ENCODE measurements around the gene MPC2. TPM values are rescaled to one million over a fixed set of nuclear protein-coding genes. Genes with fewer than 3 reads are reported as not detected.
"Not testable (repeated sequence)": the region's sequence is repeated elsewhere in the genome, so short reads cannot be mapped to it uniquely, and the experiment has no call there.

Gene MPC2
- total RNA-seq, 2 experiments from 2014 or later = 61.1 to 61.6 TPM

DNA sequence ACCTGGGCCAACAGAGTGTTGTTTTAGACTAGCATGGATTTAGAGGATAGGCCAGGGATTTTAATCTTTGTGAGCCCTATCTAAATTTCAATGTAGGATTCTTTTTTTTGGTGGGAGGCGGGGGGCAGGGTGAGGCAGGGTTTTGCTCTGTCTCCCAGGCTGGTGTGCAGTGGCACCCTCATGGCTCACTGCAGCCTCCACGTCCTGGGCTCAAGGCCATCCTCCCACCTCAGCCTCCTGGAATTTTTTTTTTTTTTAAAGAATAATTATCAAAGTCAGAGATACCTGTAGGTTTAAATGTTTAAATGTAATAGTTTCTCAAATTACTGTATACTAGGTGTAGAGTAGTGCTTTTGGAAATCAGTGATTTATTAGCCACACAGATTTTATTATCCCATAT is 3.4 kb upstream of the MPC2 start:
- no peak for DNase-seq
- no peaks in the 10 kb centered on the region for H3K9me3 Mint-ChIP-seq
- H3K4me3 Mint-ChIP-seq = no peak overlapping the region
- H3K27ac Mint-ChIP-seq = no peak overlapping the region
- H3K27me3 Mint-ChIP-seq = no peaks in the 10 kb centered on the region
- peaks cover 15% of the 10 kb centered on the region for H3K36me3 Mint-ChIP-seq
- H3K4me1 Mint-ChIP-seq = peaks cover 16% of the 10 kb centered on the region

DNA sequence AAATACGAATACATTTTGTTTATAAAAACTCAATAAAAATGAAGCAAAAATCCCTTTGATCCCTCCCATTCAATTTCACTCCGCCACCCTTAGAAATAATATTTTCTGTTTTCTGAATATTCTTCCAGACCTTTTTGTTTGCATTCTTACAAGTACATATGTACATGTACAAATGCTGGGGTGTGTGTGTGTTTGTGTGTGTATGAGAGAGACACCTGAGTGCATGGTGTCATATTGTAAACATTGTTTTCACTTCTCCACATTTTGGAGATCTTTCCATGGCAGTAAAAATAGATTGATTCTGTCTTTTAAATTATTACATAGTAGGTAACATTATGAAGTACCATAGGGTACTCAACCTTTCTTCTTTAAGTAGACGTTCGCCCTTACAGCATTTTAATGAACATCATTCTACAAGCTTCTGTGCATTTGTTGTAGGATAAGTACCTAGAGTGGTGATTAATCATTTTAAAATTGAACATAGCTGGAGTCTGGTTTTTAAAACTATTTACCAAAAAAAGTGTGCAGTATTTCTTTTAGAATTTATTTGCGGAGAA is 1.3 kb upstream of the MPC2 start:
- H3K27ac Mint-ChIP-seq = peak overlapping the region; percentile 38
- no peak for DNase-seq
- peaks cover 6% of the 10 kb centered on the region for H3K36me3 Mint-ChIP-seq
- H3K4me1 Mint-ChIP-seq = peaks cover 27% of the 10 kb centered on the region
- H3K27me3 Mint-ChIP-seq = no peaks in the 10 kb centered on the region
- H3K4me3 Mint-ChIP-seq = peak overlapping the region; percentile 96
- H3K9me3 Mint-ChIP-seq = no peaks in the 10 kb centered on the region

DNA sequence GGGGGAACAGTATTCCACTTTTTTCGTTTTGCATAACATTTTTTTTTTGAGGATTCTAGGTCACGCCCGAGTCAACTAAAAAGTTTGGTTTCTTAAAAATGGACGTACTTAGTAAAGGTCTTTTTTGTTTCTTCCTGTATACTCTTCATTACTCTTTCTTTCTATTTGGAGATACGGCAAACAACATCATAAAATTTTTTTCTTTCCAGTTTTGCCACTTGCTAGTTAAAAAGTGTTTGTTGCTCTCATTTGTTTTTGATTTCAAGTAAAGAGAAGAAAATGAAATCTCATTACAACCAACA is 788 bp upstream of the MPC2 start:
- peak overlapping the region; percentile 96 for H3K4me3 Mint-ChIP-seq
- peaks cover 29% of the 10 kb centered on the region for H3K4me1 Mint-ChIP-seq
- H3K27me3 Mint-ChIP-seq = no peaks in the 10 kb centered on the region
- no peaks in the 10 kb centered on the region for H3K9me3 Mint-ChIP-seq
- DNase-seq = no peak
- H3K36me3 Mint-ChIP-seq = peaks cover 8% of the 10 kb centered on the region
- peak overlapping the region; percentile 100 for H3K27ac Mint-ChIP-seq

DNA sequence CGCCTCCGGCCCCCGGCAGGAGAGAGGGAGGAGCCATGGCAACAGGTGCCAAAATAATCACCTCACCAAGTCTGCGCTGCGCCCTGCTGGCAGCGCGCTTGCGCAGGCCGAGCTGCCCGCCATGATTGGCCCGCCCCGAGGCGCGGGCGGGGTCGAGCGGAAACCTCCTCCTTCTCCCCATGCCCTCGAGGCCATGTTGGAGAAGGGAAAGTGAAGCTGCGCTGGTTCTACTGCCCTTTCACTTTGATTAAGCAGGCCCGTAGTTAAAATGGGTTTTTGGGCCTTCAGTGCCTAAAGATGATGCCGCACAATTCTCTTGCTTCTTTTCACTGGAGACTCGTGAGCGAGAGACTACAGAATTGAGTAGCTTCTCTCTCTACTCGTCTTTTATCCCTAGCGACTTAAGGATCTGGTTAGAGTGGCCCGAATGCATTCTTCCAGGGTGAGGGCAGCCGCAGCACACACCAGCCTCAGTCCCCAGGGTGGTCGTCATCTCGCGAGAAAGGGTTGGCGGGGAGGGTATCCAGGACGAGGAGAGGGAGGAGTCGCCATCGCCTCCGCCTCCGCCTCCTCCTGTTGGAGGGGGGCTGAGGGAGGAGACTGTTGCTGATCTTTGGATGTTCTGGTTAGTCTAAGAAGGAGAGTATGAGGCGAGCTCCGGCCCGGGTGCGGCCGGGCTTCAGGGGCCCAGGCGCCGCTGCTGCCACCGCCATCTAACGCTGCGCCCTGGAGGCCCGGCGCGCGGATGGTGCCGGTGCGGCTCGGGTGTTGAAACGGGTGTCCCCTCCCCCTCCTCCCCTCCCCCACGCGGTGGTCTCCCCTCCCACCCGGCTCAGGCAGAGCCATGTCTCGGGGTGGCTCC is 573 bp downstream of the MPC2 start, which contains the start of gene DCAF6:
Gene DCAF6 (plus strand): TSS at position 616 of the 862 bp plus-strand sequence. CDS start 229 bp downstream, at position 845.
- peak; percentile 97 for DNase-seq
- H3K9me3 Mint-ChIP-seq = no peaks in the 10 kb centered on the region
- no peaks in the 10 kb centered on the region for H3K27me3 Mint-ChIP-seq
- H3K4me1 Mint-ChIP-seq = peaks cover 25% of the 10 kb centered on the region
- H3K4me3 Mint-ChIP-seq = peak within 1 kb of the TSS; percentile 96
- H3K27ac Mint-ChIP-seq = peak within 1 kb of the TSS; percentile 100
- H3K36me3 Mint-ChIP-seq = peaks cover 6% of the 10 kb centered on the region

DNA sequence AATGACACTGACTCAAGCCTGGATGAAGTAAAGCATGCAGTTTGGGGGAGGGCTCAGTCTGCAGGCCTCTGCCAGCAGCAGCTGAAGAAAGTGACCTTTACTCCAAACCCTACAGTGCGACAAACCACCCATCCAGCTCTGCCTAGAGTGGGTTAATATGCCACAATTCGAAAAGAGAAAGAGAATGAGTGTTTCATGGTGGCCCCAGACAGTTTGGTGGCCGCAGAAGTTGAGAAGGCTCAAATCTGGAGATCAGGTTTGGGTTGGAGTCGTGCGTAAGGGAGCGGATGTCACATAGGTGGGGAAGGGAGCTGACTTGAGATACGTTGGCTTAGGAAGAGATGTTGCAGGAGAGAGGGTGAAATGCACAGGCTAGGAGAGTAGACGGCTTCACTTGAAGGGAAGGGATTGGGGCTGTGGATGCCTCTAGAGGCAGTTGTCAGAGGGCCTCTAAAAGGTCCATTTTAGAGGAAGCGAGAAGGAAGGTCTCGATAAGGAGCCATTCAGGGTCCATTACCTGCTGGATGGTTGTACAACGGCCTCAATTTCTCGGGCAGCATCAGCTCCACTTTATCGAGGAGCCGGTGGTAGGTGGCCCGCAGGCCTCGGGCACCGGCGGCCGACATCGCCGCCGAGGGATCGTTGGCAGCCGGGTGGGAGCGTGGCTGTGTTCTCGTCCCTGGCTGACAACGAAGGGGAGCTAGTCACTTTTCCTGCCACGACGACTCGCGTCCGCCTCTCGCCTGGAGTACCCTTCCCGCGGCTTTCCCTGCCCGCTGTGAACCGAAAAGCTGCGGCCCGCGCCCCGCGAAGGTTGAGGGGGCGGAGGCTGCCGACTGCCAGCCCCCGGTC is 1.4 kb downstream of the MPC2 start:
- no peaks in the 10 kb centered on the region for H3K9me3 Mint-ChIP-seq
- H3K4me1 Mint-ChIP-seq = peaks cover 22% of the 10 kb centered on the region
- H3K36me3 Mint-ChIP-seq = peaks cover 6% of the 10 kb centered on the region
- DNase-seq = peak; percentile 51
- peak overlapping the region; percentile 96 for H3K4me3 Mint-ChIP-seq
- peak overlapping the region; percentile 100 for H3K27ac Mint-ChIP-seq
- H3K27me3 Mint-ChIP-seq = no peaks in the 10 kb centered on the region

DNA sequence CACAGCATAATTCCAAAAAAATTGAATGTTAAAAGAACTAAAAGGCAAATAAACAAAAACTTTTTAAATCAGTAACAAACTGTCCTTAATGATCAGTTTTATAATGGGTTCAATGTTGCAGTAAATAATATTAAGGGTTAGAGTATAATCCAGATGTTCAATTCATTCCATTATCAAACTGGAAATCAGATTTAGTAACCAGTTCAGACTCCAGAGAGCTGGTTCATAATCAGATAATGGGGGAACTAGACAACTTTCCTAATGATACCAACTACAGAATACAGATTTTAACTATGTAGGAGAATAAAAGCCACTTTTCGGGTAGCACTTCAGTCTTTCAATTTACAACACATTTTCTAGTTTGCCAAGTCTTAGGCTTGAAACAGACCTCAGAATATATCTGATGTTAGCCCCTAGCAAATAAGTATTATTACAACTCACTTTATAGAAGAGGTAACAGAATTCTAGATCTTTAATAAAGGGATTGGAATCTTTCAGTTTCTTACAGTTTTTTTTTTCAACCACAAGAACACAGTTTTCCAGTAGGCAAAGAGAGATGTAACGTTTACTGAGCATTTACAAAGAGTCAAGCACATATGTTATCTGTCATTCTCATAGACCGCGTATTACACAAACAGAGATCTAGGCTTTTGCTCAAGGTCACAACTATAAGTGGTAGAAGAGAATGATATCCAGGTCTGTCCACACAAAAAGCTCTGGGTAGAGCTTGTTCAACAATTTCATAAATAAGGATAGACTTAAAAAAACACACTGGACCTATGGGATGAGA is 2.3 kb downstream of the MPC2 start:
- Mint-ChIP-seq H3K4me1 (peaks cover 24% of the 10 kb centered on the region), H3K27ac (peak overlapping the region; percentile 100), H3K36me3 (peaks cover 6% of the 10 kb centered on the region), H3K27me3 (no peaks in the 10 kb centered on the region), H3K9me3 (no peaks in the 10 kb centered on the region), H3K4me3 (peak overlapping the region; percentile 96)
- no peak for DNase-seq

DNA sequence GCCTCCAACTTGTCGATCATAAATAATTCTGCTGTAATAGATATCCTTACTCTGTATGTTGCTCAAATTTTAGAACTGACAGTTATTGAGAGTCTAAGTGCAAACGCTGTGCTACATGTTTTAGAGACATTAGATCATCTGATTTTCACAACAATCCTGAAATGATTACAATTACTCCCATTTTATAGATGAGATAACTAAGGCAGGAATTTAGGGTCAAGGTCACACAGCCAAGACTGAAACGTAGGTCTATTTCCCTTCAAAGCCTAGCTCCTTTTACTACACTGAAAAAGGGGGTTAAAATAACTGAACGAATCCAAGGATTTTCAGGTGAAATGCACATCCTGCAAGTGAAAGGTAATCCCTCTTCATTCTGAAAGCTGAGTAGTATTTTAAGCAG is 3.1 kb downstream of the MPC2 start:
- H3K27me3 Mint-ChIP-seq = no peaks in the 10 kb centered on the region
- peaks cover 24% of the 10 kb centered on the region for H3K4me1 Mint-ChIP-seq
- H3K27ac Mint-ChIP-seq = no peak overlapping the region
- peak overlapping the region; percentile 8 for H3K4me3 Mint-ChIP-seq
- peaks cover 6% of the 10 kb centered on the region for H3K36me3 Mint-ChIP-seq
- no peak for DNase-seq
- no peaks in the 10 kb centered on the region for H3K9me3 Mint-ChIP-seq

DNA sequence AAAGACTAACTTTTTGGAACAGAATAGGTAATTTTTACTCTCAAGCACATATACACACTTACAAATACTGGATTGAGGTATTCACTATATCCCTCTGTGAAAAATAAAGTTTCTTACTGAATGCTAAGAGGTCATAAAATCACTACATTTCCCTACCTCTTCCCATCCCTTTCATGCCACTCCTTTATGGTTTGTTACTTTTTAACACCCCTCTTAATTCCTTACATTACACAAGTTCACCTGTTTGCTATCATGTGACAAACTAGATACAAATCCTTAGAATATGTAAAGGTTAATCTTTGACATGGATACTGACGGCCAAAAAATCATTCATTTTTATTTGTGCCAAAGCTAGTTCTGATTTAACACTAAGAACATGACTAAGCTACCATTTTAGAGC is 7.1 kb downstream of the MPC2 start:
- no peak for DNase-seq
- peaks cover 20% of the 10 kb centered on the region for H3K4me1 Mint-ChIP-seq
- H3K27ac Mint-ChIP-seq = no peak overlapping the region
- no peak overlapping the region for H3K4me3 Mint-ChIP-seq
- peaks cover 5% of the 10 kb centered on the region for H3K36me3 Mint-ChIP-seq
- H3K9me3 Mint-ChIP-seq = no peaks in the 10 kb centered on the region
- no peaks in the 10 kb centered on the region for H3K27me3 Mint-ChIP-seq

DNA sequence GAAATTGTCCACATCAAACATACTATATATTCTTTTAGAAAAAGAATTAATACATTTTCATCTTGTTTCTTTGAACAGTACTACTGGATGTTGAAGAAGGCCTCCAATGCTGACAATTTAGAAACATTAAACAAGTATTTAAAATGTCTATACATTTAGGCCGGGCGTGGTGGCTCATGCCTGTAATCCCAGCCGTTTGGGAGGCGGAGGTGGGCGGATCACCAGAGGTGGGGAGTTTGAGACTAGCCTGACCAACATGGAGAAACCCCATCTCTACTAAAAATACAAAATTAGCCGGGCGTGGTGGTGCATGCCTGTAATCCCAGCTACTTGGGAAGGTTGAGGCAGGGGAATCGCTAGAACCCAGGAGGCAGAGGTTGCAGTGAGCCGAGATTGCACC is 8.0 kb downstream of the MPC2 start:
- H3K4me1 Mint-ChIP-seq = peaks cover 14% of the 10 kb centered on the region
- not testable (repeated sequence) for H3K27ac Mint-ChIP-seq, H3K27me3 Mint-ChIP-seq, H3K9me3 Mint-ChIP-seq, DNase-seq, H3K36me3 Mint-ChIP-seq, H3K4me3 Mint-ChIP-seq

DNA sequence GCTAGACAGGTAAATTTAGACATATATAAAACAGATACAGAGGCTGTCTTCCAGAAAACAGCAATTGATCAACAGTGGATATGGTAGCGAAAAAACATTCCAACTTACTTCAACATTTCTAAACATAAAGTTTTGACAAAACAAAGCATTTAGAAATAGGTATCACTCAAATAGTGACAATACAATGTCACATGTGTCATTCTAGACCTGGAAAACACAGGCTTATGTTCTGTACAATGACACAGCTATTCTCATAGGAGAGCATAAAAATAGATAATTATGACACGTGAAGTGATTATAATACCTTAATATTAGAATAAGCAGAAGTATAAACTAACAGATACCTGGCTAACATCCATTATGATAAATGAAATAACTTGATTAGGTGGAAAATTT is 8.4 kb downstream of the MPC2 start:
- no peaks in the 10 kb centered on the region for H3K27me3 Mint-ChIP-seq

DNA sequence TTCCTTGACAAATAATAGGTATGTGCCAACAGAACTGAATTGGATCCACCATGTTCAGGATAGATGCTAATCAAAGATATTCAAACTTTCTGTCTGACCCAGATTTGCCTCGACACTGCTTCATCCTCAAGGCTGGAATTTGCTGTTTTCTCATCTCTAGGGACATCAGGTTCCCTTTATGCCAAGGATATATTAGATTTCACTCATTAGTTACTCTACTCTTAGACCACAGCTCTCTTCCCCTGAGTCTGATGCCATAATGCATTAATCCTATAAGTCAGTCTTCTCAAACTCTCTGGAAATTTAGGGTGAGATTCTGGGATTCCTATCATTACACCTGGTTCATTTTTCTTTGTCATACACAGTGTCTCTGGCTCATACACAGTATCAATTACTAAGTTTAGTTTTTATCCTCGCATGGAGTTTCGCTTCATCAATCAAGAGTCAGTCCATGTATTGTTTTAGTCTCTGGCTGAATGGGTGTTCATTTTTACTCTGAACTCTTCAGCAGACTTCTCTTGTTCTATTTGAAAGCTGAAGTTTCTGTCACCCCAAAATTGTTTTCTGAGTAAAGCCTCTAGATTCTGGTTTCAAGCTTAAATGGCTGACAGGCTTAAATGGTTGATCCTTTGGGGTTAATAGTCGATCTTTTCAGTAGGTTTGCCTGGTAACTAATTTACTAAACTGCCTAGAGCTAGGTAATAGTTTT is 9.7 kb downstream of the MPC2 start:
- Mint-ChIP-seq H3K36me3 (peaks cover 6% of the 10 kb centered on the region), H3K27me3 (no peaks in the 10 kb centered on the region), H3K27ac (no peak overlapping the region), H3K4me1 (peaks cover 6% of the 10 kb centered on the region), H3K9me3 (no peaks in the 10 kb centered on the region), H3K4me3 (no peak overlapping the region)
- no peak for DNase-seq

More for the DNA sequence above, 8.4 kb downstream of the MPC2 start:
- no peak overlapping the region for H3K27ac Mint-ChIP-seq
- no peaks in the 10 kb centered on the region for H3K9me3 Mint-ChIP-seq
- DNase-seq = no peak
- peaks cover 2% of the 10 kb centered on the region for H3K36me3 Mint-ChIP-seq
- H3K4me3 Mint-ChIP-seq = no peak overlapping the region
- H3K4me1 Mint-ChIP-seq = peaks cover 10% of the 10 kb centered on the region

DNA sequence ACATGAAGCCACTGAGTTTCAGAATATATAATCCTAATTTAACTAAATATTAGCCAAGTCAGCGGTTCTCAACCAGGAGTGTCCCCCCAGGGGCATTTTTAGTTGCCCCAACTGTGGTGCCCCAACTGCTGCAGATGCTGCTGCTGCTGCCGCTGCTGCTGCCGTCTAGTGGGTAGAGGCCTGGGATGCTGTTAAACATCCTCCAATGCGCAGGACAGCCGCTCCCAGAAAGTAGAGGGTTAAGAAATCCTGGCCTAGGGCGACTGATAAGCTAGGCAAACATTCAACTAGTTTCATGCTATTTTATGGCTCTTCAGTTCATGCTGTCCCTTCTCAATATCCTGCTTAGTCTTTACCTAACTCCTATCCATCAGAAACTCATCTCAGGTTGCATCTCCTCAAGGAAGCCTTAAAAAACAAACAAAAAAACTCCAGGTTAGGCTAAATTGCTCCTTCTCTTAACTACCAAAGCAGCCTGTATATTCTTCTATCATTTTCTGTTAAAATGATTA is 10.3 kb downstream of the MPC2 start:
- H3K27me3 Mint-ChIP-seq = no peaks in the 10 kb centered on the region
- no peak overlapping the region for H3K27ac Mint-ChIP-seq
- peaks cover 10% of the 10 kb centered on the region for H3K4me1 Mint-ChIP-seq
- H3K9me3 Mint-ChIP-seq = no peaks in the 10 kb centered on the region
- no peak overlapping the region for H3K4me3 Mint-ChIP-seq
- DNase-seq = no peak
- peaks cover 6% of the 10 kb centered on the region for H3K36me3 Mint-ChIP-seq

DNA sequence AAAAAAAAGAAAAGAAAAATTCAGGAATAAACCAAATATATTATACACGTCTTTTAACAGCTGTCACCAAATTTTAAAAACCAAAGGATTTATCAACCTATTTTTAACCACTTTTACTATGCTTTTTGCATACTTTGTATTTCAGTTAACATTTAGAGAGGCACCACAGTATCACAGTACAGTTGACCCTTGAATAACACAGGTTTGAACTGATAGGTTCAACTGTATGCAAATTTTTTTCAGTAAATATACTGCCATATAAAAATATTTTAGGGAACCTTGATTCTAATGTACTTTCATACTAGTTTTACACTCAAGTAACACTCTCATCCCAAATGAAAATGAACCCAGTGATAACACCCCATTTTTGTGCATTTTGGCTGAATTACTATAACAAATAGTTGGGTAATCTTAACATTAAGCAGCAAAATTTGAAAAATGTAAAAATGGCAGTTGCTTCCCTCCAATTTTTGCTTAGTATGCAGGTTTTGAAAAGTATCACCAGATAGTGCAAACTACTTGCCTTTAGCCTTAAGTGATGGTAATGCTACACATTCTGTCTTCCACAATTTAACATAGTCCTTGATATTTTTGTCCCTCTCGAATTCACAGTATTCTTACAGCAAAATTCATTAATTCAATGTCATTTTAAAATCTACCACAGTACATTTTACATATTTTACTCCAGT is 12.2 kb downstream of the MPC2 start:
- H3K9me3 Mint-ChIP-seq = no peaks in the 10 kb centered on the region
- H3K27me3 Mint-ChIP-seq = no peaks in the 10 kb centered on the region
- H3K36me3 Mint-ChIP-seq = peaks cover 6% of the 10 kb centered on the region
- DNase-seq = no peak
- H3K4me1 Mint-ChIP-seq = peaks cover 8% of the 10 kb centered on the region
- H3K27ac Mint-ChIP-seq = no peak overlapping the region
- H3K4me3 Mint-ChIP-seq = no peak overlapping the region
